ENCODE results near the gene IFT22. TPM values are rescaled to one million over a fixed set of nuclear protein-coding genes. Genes with fewer than 3 reads are reported as not detected.

IFT22 gene
- total and polyA plus RNA-seq, 11 donors = 14.8 to 39.3 (median 30.0) TPM

GRCh38 chr7:101302641-101303101, 18.9 kb downstream of the IFT22 start:
- intact Hi-C loops (cut with DNase I) = no loop called here
- Histone ChIP-seq H3K27me3 (peaks cover 50 to 100% (median 94%) of the 10 kb centered on the region in 9 donors), H3K4me3 (peak overlapping the region in 1 of 12 donors; percentile 8), H3K36me3 (no peaks in the 10 kb centered on the region), H3K27ac (no peak overlapping the region), H3K9me3 (peaks cover 0 to 38% (median 12%) of the 10 kb centered on the region in 12 donors), H3K4me1 (peaks cover 0 to 8% (median 0%) of the 10 kb centered on the region in 12 donors)
- DNase-seq (peak in 1 of 5 donors; percentile 40), ATAC-seq (no peak)
- WGBS, 4 donors = 3 to 10% (median 4%) methylated on average over 24 to 37 of the region's 37 CpGs
- no peak for TF ChIP-seq POLR2A (IDR thresholded peaks at IDR 0.05)
- TF ChIP-seq CTCF (IDR thresholded peaks at IDR 0.05) = no peak

- no peak overlapping the region for H3K4me3 ChIP-seq
- DNase-seq (no peak), ATAC-seq (no peak)
- TF ChIP-seq POLR2A (IDR thresholded peaks at IDR 0.05) (no peak), CTCF (IDR thresholded peaks at IDR 0.05) (no peak)
- peaks cover 0 to 38% (median 12%) of the 10 kb centered on the region in 12 donors for H3K9me3 ChIP-seq
- 46 to 59% (median 55%) methylated on average over 14 to 16 of the region's 16 CpGs for WGBS, 4 donors
- no peak overlapping the region for H3K27ac ChIP-seq
- no peaks in the 10 kb centered on the region for H3K36me3 ChIP-seq
- H3K4me1 ChIP-seq = peaks cover 0 to 8% (median 0%) of the 10 kb centered on the region in 12 donors
- peaks cover 56 to 98% (median 91%) of the 10 kb centered on the region in 9 donors for H3K27me3 ChIP-seq
- intact Hi-C loops (cut with DNase I) = no loop called here
Measured at GRCh38 chr7:101300465-101301376, 20.9 kb downstream of the IFT22 start.

- ATAC-seq (no peak), DNase-seq (peak in 1 of 5 donors; percentile 53)
- TF ChIP-seq CTCF (IDR thresholded peaks at IDR 0.05) (no peak), POLR2A (IDR thresholded peaks at IDR 0.05) (no peak)
- Histone ChIP-seq H3K9me3 (peaks cover 0 to 36% (median 12%) of the 10 kb centered on the region in 12 donors), H3K4me1 (peaks cover 0 to 8% (median 0%) of the 10 kb centered on the region in 12 donors), H3K27me3 (peaks cover 59 to 98% (median 90%) of the 10 kb centered on the region in 9 donors), H3K27ac (no peak overlapping the region), H3K36me3 (no peaks in the 10 kb centered on the region), H3K4me3 (no peak overlapping the region)
- intact Hi-C loops (cut with DNase I) = loop anchor here in 1 of 10 donors (10.0 kb wide), 1 partner anchor 405 kb away; the partner anchor contains the start of gene ACHE
- WGBS, 4 donors = 2 to 8% (median 3%) methylated on average over 20 to 72 of the region's 72 CpGs
Measured at GRCh38 chr7:101299511-101300464, 21.8 kb downstream of the IFT22 start.

All from heart left ventricle (tissue), 16 donors.